K562 (cell line): Measurements from ENCODE around the gene ZCCHC17. TPM values are rescaled to one million over a fixed set of nuclear protein-coding genes. Genes with fewer than 3 reads are reported as not detected.

ENCODE experiments used
- ATAC-seq: fragments of 200-7000 bp; cut with Tn5 transposase; 3 replicates; pipeline ENCODE4 v1.9.1; 2020; ENCODE audit warnings: moderate library complexity
- BruUV-seq: library from RNA; stranded (reverse); fragments of 400-500 nt; replicated peaks from 2 replicates; lab custom pipeline; 2021; lab: Mats Ljungman, UMichigan
- CTCF ChIA-PET: fragments of 300-600 bp; formaldehyde crosslinking; extraction: SDS; loops from one replicate; lab custom pipeline; 2021; ENCODE audit warnings: low intra/inter-chr PET ratio; lab: Yijun Ruan, JAX
- POLR2A ChIA-PET: fragments of 300-600, 350-650 bp; sonication (Branson Sonifier 250); formaldehyde crosslinking; extraction: SDS; loops from one replicate; lab custom pipeline; 2021; ENCODE audit warnings: antibody characterized with exemption, inconsistent platforms; lab: Yijun Ruan, JAX
- DNase-seq, 4 experiments: peaks; one replicate each; pipeline versions ENCODE4 v3.0.0 to v3.0.0-alpha.2; 2011 to 2018; ENCODE audit warnings: low spot score in 3 of 4, mixed read lengths in 3 of 4; ENCODE audit errors: extremely low read depth in 1 of 4
- FAIRE-seq: peaks from 2 replicates; lab custom pipeline; 2011; peaks lifted over from hg19 to GRCh38; lab: Jason Lieb, UNC
- H2AFZ ChIP-seq: 2 replicates; pipeline ENCODE4 v1.6.0; 2011; ENCODE audit warnings: low read depth, low read length, control low read depth, inconsistent platforms
- H3K27ac ChIP-seq: fragments of 200-600 bp; 3 replicates; pipeline ENCODE4 v1.8.0; 2011; ENCODE audit warnings: low read depth, mild to moderate bottlenecking, control low read depth, inconsistent platforms, low read length, moderate library complexity, mixed read lengths; ENCODE audit errors: extremely low read depth
- H3K27me3 ChIP-seq, 2 experiments: fragments of 300-600 bp in 1 of 2; 2 replicates in 1 of 2; 3 replicates in 1 of 2; pipeline versions ENCODE4 v1.6.0 to v1.8.0; 2011; ENCODE audit warnings: inconsistent platforms in 2 of 2, low read length in 2 of 2, mild to moderate bottlenecking in 1 of 2, mixed read lengths in 1 of 2, moderate library complexity in 1 of 2; ENCODE audit not compliant: control insufficient read depth in 2 of 2, insufficient read depth in 2 of 2
- H3K36me3 ChIP-seq: fragments of 300-600 bp; 3 replicates; pipeline ENCODE4 v1.8.0; 2011; ENCODE audit warnings: mild to moderate bottlenecking, low read length, inconsistent platforms; ENCODE audit not compliant: control insufficient read depth, insufficient read depth
- H3K4me1 ChIP-seq, 2 experiments: fragments of 200-600 bp in 1 of 2; replicated peaks in 1 of 2; 2 replicates in 1 of 2; 3 replicates in 1 of 2; pipeline versions ENCODE4 v1.5.1 to v1.8.0; 2011; ENCODE audit warnings: inconsistent platforms in 2 of 2, low read length in 2 of 2, mild to moderate bottlenecking in 1 of 2, mixed read lengths in 1 of 2, moderate library complexity in 1 of 2; ENCODE audit not compliant: control insufficient read depth in 2 of 2, insufficient read depth in 2 of 2
- H3K4me2 ChIP-seq: 2 replicates; pipeline ENCODE4 v1.6.1; 2011; ENCODE audit warnings: low read length, control low read depth, inconsistent platforms, mixed read lengths; ENCODE audit not compliant: insufficient read depth
- H3K4me3 ChIP-seq: fragments of 200-600 bp; sonication (generic), shearing (Covaris generic); 2 replicates; pipeline ENCODE4 v1.5.1; 2016; ENCODE audit warnings: control low read depth, inconsistent platforms
- H3K79me2 ChIP-seq: fragments of 200-600 bp; 3 replicates; pipeline ENCODE4 v1.8.0; 2011; ENCODE audit warnings: low read length, inconsistent platforms; ENCODE audit not compliant: control insufficient read depth, insufficient read depth
- H3K9ac ChIP-seq, 2 experiments: 2 replicates each; pipeline versions ENCODE4 v1.6.0 to v1.6.1; 2011; ENCODE audit warnings: low read depth in 2 of 2, low read length in 2 of 2, control low read depth in 1 of 2, inconsistent platforms in 1 of 2, mild to moderate bottlenecking in 1 of 2, mixed read lengths in 1 of 2; ENCODE audit not compliant: insufficient read depth in 1 of 2
- H3K9me1 ChIP-seq: one replicate; pipeline ENCODE4 v1.6.0; 2011; ENCODE audit warnings: inconsistent platforms, mild to moderate bottlenecking, low read length, moderate library complexity; ENCODE audit not compliant: control insufficient read depth, insufficient read depth
- H3K9me3 ChIP-seq: replicated peaks from 2 replicates; pipeline ENCODE4 v1.5.1; 2011; ENCODE audit warnings: low read depth, low read length, inconsistent platforms; ENCODE audit not compliant: control insufficient read depth, insufficient read depth
- H4K20me1 ChIP-seq: replicated peaks from 2 replicates; pipeline ENCODE4 v1.6.1; 2011; ENCODE audit warnings: low read length, inconsistent platforms, mixed read lengths; ENCODE audit not compliant: control insufficient read depth, insufficient read depth
- C11orf30 ChIP-seq: fragments of 450-650 bp; IDR thresholded peaks from 2 replicates; pipeline ENCODE4 v1.6.1; 2016; ENCODE audit warnings: low read depth, mild to moderate bottlenecking
- CBFA2T2 ChIP-seq: fragments of 450-650 bp; conservative IDR thresholded peaks from 2 replicates; pipeline ENCODE4 v1.6.1; 2017; ENCODE audit warnings: mild to moderate bottlenecking
- MAFG ChIP-seq: fragments of 450-650 bp; conservative IDR thresholded peaks from 2 replicates; pipeline ENCODE4 v1.6.1; 2016; ENCODE audit warnings: missing genetic modification characterization, missing compliant biosample characterization
- NR3C1 ChIP-seq: sonication (generic); formaldehyde crosslinking; IDR thresholded peaks from 2 replicates; pipeline ENCODE4 v1.8.1; 2022; ENCODE audit warnings: missing genetic modification reagents
- ZNF316 ChIP-seq: fragments of 450-650 bp; IDR thresholded peaks from 2 replicates; pipeline ENCODE4 v1.6.1; 2016
- WGBS: fragments of 100-300 bp; shearing (Covaris generic); methylation state at CpG from one replicate; pipeline ENCODE4 v1.1.6; 2016; ENCODE audit warnings: low coverage, mixed read lengths; ENCODE audit not compliant: insufficient coverage; ENCODE audit errors: missing lambda C conversion rate; 5-methylcytosine and 5-hydroxymethylcytosine counted together
- in situ Hi-C: fragments of 300-500 bp; cut with MboI; formaldehyde crosslinking; loops from 4 replicates; pipeline ENCODE4 v1.15.0; 2018; ENCODE audit warnings: inconsistent platforms, mixed read lengths
- intact Hi-C: fragments of 100-400 bp; cut with micrococcal nuclease; formaldehyde crosslinking; loops from 2 replicates; pipeline ENCODE4 v1.14.2; 2022
- polyA plus RNA-seq, 8 experiments: library from polyadenylated mRNA; depleted of rRNA in 4 of 8; stranded (reverse) in 5 of 8; unstranded in 3 of 8; fragments of >200 nt; fragmentation: Nextera tagmentation in 2 of 8; fragmentation: Illumina TruSeq in 1 of 8; extraction: Ambion mirVana in 2 of 8; extraction: Trizol in 1 of 8; gene quantifications; 2 replicates each; pipeline versions ENCODE4 v1.2.1 to v1.2.3, GENCODE V29; 2011 to 2014; ENCODE audit warnings: inconsistent platforms in 1 of 8, missing spikeins in 1 of 8
- total RNA-seq, 7 experiments: library from RNA; depleted of rRNA in 6 of 7; stranded (reverse); fragments of >200 nt in 6 of 7; fragmentation: Illumina TruSeq in 2 of 7; extraction: Trizol in 2 of 7; gene quantifications; 2 replicates each; pipeline versions ENCODE4 v1.2.1 to v1.2.3, GENCODE V29; 2011 to 2021; ENCODE audit warnings: low replicate concordance in 1 of 7

The ZCCHC17 gene
- total and polyA plus RNA-seq, 9 of the 15 experiments (the other 6 are each of a cell fraction or from before 2014, with no cell fraction given), result 46.9 to 150 (median 74.7) TPM

DNA sequence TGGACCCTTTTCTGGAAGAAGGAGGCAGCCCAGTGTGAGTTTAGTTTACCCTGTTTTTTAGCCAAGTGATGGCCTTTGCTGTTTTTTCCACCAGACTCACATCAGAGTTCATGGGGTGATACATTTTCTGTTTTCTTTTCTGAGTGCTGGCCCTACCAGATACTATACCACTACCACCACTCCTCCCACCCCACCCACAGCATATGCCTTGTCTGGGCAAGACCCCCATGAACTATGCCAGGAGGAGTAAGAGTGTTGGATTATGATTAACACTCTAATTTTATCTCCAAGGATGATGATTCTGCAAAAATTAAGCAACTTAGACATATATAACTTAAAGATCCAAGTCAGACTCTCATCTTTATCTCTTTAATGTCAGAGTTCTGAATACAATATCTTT is 50.0 kb downstream of the ZCCHC17 start:
- no peaks in the 10 kb centered on the region for H3K9me1 ChIP-seq
- in situ Hi-C loops, result no loop called here
- H3K4me2 ChIP-seq, result no peak overlapping the region
- no peaks in the 10 kb centered on the region for H3K79me2 ChIP-seq
- ATAC-seq (no peak), DNase-seq (no peak), FAIRE-seq (no peak)
- no peaks in the 10 kb centered on the region for H3K27me3 ChIP-seq
- H2AFZ ChIP-seq, result no peak overlapping the region
- CTCF ChIA-PET, result no interaction called here
- no TSS peak for BruUV-seq
- H3K9me3 ChIP-seq, result no peaks in the 10 kb centered on the region
- no peak overlapping the region for H3K9ac ChIP-seq
- TF ChIP-seq C11orf30, result peak; percentile 65; the same call in 1 of the 2 replicates
- peak; percentile 67 for TF ChIP-seq ZNF316
- no peak for TF ChIP-seq NR3C1 (CRISPR knock-in tag)
- TF ChIP-seq MAFG (tag), result peak; percentile 62; the same call in 1 of the 2 replicates
- TF ChIP-seq, all 486 proteins: peak for 3
- Histone ChIP-seq H3K36me3 (peaks cover 50% of the 10 kb centered on the region), H3K4me1 (no peaks in the 10 kb centered on the region), H4K20me1 (no peaks in the 10 kb centered on the region), H3K27ac (no peak overlapping the region), H3K4me3 (no peak overlapping the region)
- intact Hi-C loops, result no loop called here
- POLR2A ChIA-PET, result interaction anchor here (1.1 kb wide), 1 partner anchor 10 kb away, joined by 3 read pairs; no protein-coding TSS in a partner anchor

GRCh38 chr1:31348449-31348848 is 51.6 kb downstream of the ZCCHC17 start:
- no peaks in the 10 kb centered on the region for H3K9me3 ChIP-seq
- TF ChIP-seq CBFA2T2, result no peak
- TF ChIP-seq, all 486 proteins: peak for 0
- DNase-seq, result no peak
- Histone ChIP-seq H2AFZ (no peak overlapping the region), H3K36me3 (peaks cover 50% of the 10 kb centered on the region), H3K9me1 (no peaks in the 10 kb centered on the region), H3K4me2 (no peak overlapping the region), H3K27me3 (no peaks in the 10 kb centered on the region), H3K4me1 (no peaks in the 10 kb centered on the region), H3K79me2 (no peaks in the 10 kb centered on the region), H3K9ac (no peak overlapping the region), H3K27ac (no peak overlapping the region), H3K4me3 (no peak overlapping the region), H4K20me1 (no peaks in the 10 kb centered on the region)
- in situ Hi-C loops, result no loop called here
- WGBS, result 78% methylated on average over 1 of the region's 1 CpG
- no TSS peak for BruUV-seq
- no peak for ATAC-seq
- no peak for FAIRE-seq
- ChIA-PET CTCF (interaction anchor here (0.5 kb wide), 1 partner anchor 166 kb away, joined by 3 read pairs; no protein-coding TSS in a partner anchor), POLR2A (interaction anchor here (0.7 kb wide), 1 partner anchor 11 kb away, joined by 3 read pairs; no protein-coding TSS in a partner anchor)
- intact Hi-C loops, result no loop called here
